ENCODE measurements around the gene EDA2R.

EDA2R gene

GRCh38 chrX:66638591-66639500 is at the start of gene EDA2R:
EDA2R (minus strand) TSS chrX:66639078; CDS start chrX:66616020, 23,058 bp downstream.
- peak; percentile 26 for DNase-seq

DNA sequence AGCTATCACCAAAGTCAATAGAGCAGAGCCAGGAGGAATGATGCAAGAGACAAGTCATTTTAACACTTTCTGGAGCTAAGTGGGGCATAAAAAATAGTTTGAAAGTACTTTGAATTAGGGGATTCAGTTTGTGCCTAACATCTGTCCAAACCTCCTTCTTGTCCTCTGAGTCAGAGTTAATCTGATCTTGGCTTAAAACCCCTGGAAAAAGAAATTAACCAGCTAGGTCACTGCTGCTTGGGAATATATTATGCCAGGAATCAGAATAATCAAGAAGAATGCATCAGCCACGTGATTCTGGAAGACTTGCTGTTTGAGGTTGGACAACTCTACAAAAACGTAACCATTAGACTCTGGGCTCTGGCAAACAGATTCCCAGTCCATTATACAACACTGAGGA is 45.3 kb upstream of the EDA2R start:
- DNase-seq: no peak

DNA sequence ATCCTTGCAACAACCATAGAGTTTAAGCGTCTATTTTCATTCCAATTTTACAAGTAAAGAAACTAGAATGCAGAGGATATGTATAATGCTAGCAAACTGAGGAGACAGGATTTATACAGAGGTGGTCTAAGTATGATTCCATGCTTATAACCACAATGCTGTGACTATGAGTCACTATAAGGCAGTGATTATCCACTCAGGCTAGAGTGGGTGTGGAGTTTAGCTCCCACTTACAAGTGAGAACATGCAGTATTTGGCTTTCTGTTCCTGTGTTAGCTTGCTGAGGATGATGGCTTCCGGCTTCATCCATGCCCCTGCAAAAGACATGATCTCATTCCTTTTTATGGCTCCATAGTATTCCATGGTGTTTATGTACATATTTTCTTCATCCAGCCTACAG is 41.6 kb upstream of the EDA2R start:
- no peak for DNase-seq

DNA sequence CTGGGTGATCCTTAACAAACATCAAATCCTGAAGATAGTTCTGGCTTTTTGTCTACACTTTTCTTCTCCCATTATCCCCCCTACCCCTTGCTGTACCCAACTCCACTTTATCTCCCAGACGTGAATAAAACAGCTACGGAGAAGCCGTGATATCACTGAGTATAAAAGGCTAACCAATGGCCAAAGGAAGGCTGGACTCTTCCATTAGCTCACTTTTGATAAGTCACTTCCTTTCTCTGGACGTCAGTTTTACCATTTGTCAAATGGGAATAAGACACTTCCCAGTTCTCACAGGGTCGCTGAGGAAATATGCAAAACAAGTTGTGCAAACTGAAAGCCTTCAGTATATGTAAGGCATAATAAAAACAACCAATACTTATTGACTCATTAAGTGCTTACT is 38.6 kb upstream of the EDA2R start:
- no peak for DNase-seq

DNA sequence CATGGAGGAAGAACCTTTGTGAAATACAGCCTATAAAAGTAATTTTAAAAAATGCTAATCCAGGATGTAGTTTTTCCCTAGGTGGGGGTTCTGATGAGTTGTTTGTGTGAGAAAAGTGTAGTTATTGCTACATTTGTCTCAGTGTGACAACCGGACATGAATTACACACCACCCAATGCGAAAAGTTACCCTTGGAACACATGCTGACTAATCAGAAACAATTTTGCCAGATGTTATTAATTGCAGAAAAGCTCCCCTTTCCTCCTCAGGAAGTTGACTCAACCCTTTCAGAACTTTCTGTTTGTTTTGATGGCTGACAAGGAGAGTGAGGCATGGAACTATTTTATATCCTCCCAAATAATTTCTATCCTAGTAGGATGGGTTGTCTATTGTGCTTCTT is 38.1 kb upstream of the EDA2R start:
- no peak for DNase-seq

GRCh38 chrX:66676413-66676812 is 37.5 kb upstream of the EDA2R start:
- DNase-seq: no peak

DNA sequence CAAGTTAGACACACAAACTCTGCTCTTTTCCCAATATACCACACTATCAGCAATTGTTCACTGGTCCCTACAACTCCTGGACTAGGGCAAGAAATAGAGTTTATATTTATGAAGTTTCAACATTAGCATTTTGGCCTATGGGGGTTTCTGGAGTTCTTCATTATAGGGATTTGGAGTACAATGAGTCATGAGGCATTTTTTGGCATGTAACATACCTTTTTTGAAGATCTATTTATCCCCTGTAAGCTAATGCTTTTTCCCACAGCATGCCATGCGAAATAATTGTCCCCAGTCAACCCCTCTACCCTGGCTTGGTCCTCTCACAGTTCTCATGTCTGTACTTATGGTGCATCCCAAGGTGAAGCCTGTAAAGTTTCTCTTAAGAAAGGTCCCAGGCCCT is 36.7 kb upstream of the EDA2R start:
- no peak for DNase-seq

- no peak for DNase-seq
These were observed 35.6 kb upstream of the EDA2R start for GRCh38 chrX:66674506-66674905.

DNA sequence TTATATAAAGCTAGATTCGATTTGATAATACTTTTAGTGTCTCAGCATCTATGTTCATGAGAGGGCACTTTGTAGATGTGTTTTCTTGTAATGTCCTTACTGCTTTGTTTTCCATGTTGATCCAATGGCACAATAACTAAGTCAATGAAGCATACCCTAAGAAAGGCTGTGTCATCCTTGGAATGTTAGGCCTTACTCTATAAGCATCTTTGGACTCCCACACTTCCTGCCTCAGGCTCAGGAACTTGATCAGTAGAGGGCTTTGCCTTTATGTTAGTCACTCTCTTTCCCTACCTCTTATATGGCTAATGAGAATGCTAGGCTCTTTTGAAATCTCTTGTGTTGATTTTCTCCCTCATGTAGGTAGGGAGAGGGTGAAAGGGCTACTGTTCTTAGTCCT is 33.2 kb upstream of the EDA2R start:
- DNase-seq: no peak

- no peak for DNase-seq
These were observed 15.5 kb upstream of the EDA2R start for GRCh38 chrX:66654411-66654810.

DNA sequence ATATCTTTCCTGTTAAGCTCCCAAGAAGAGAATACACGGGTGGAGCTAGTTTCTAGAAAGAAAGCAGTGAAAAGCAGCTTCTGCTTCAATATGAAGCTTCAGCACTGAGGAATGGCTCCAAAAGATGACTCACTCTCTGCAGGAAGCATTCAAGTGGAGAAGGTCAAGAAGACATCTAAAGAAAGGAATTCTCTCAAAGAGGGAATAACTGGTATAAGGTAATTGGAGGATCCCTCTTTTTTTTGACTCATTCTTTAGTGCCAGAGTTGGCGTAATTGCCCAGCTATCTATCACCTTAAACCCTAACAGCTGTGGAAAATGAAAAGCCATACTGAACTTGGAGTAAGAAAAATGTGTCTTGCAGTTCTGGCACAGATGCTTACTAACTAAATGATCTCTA is 3.5 kb downstream of the EDA2R start:
- no peak for DNase-seq

- DNase-seq: no peak
These were observed 4.6 kb downstream of the EDA2R start for GRCh38 chrX:66634272-66634671.

DNA sequence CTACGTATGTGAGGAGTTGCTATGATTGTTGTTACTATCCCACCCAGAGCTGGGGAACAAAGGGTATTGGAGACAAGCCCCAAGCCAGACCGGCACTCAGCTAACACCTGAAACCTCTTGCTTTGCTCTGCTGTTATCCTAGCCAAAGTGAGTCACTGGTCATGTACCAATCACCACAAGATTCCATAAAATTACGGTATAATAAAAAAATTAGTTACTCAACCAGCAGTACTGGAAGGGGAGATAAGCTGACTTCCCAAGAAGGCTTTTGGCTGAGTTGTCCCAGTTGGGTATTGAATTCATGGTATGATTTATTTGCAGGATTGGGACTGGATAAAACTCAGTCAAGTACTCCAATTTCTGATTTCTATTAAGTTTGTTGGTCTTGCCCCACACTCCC is 5.3 kb downstream of the EDA2R start:
- DNase-seq: no peak

DNA sequence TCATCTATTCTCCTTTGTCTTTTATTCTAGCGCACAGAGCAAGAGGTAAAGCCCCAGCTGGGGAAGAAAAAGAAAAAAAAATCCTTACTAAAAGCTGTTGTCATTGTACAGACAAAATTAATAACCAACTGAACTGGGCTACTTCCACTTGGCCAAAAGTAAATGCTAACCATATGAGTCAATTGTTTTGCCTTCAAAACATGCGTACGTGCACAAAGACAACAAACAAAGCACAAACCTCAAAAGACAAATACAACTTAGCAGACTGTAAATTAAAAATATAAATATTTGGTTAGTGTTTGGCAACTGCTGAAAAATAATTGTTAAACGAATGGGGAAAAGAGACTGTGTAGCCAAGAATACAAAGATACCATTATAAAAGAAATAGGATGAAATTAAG is 5.9 kb downstream of the EDA2R start:
- no peak for DNase-seq

DNA sequence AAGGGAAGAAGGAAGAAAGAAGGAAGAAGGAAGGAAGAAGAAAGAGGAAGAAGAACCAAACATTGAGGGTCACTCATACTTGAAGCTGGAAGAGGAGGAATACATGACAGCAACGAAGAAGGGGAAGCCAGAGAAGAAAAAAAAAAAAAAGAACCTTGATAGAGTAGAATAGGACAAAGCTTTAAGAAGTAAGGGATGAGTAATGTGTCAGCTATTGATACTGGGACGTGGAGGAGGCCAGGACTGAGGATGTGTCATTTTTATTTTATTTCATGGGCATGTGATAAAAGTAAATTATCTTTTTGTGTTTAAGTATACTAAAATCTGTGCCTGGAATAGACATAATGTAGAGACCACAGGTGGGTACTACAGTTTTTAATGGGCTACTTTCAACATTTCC is 6.4 kb downstream of the EDA2R start:
- no peak for DNase-seq

DNA sequence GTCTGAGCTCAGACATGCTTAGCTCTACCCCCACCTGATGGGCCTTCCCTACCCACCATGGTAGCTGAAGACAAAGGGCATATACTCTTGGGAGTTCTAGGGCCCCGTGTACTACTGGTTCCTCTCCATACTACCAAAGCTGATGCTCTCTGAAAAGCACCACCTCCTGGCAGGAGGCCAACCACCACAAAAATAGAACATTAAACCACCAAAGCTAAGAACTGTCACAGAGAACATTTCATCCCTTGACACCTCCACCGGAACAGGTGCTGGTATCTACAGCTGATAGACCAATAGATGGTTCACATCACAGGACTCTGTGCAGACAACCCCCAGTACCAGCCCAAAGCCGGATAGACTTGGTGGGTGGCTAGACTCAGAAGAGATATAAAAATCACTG is 13.4 kb downstream of the EDA2R start:
- no peak for DNase-seq

- no peak for DNase-seq
These were observed 16.7 kb downstream of the EDA2R start for GRCh38 chrX:66622209-66622608.

- DNase-seq: no peak
These were observed 21.9 kb downstream of the EDA2R start for GRCh38 chrX:66616944-66617343.

DNA sequence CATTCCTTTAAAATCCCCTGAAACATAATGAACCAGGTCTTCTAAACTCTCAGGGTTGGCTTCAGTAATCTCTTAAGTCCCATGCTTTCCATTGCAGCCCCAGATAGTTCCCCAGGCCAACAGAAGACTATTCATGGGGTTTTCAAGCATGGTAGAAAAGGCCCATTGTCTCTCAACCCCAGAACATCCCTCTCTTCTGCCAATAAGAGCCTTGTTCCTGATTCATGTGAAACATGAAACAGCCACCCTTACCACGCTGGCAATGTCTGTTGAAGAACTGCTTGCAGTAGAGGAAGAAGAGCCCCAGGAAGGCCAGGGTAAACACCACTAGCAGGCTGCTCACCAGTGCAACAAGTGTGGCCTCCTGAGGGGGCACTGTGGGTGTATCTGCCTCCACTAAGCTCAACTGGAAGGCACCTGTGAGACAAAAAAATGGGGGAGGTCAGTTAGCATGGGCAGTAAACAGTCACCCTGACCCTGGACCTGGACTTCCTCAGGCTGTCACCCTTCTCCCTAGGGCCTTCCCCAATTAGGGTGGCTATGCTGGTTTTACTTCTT is 36.4 kb downstream of the EDA2R start:
- no peak for DNase-seq

- DNase-seq: no peak
These were observed 37.4 kb downstream of the EDA2R start for GRCh38 chrX:66601522-66601921.

GRCh38 chrX:66579219-66579618 is 59.7 kb downstream of the EDA2R start:
- DNase-seq: no peak

DNA sequence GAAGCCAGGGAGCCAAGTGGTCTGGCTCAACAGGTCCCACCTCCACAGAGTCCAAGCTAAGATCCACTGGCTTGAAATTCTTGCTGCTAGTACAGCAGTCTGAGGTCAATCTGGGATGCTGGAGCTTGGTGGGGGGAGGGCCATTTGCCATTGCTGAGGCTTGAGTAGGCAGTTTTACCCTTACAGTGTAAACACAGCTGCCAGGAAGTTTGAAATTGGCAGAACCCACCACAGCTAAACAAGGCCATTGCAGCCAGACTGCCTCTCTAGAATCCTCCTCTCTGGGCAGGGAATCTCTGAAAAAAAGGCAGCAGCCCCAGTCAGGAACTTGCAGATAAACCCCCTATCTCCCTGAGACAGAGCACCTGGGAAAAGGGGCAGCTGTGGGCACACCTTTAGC is 84.9 kb downstream of the EDA2R start:
- no peak for DNase-seq

DNA sequence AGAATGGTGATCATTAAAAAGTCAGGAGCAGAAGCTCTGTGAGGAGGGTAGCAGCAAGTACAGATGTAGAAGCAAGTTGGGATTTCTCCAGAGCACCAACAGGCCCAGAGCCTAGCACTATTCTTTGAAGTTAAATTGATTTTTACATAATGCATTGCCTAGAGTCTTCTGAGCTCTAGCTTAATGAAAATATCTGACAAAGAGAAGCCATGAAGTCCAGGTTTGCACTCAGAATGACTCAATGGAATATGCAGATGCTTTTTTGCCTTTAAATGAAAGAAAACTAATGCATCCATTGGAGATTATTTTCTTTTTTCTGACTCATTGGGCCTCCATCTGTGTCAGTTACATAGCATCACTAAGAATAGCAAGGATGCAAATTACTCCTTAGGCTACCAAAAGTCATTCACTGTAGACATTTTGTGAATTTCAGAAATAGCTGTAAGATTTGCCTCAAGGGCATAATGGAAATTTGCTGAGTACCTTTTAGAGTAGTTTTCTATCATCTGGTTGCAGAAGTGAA is 91.0 kb downstream of the EDA2R start:
- DNase-seq: no peak
